ENCODE results near the gene GSTM5.
"Not testable (repeated sequence)": the region's sequence is repeated elsewhere in the genome, so short reads cannot be mapped to it uniquely, and the experiment has no call there.

Gene GSTM5

DNA sequence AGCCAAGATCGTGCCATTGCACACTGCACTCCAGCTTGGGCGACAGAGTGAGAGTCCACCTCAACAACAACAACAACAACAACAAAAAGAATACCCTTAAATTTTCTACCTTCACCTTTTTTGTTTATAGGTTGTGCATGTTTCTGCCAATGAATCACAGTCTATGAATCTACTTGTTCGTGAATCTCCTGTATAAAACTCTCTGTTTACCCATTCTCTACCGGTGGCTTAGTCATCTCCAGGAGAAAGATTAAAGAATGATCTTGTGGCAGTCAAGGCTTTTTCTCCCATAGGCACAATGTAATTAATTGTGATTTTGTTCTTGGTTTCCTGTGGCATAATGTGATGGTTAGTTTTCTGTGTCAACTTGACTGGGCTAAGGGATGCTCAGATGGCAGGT is 14.2 kb upstream of the GSTM5 start:
- DNase-seq: not testable (repeated sequence)

DNA sequence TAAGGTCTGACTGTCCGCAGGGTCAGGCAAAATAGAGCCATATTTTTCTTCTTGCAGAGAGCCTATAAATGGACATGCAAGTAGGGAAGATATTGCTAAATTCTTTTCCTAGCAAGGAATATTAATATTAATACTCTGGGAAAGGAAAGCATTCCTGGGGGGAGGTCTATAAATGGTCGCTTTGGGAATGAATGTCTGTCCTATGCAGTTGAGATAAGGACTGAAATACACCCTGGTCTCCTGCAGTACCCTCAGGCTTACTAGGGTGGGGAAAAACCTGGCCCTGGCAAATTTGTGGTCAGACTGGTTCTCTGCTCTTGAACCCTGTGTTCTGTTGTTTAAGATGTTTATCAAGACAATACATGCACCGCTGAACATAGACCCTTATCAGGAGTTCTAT is 9.1 kb upstream of the GSTM5 start:
- not testable (repeated sequence) for DNase-seq

DNA sequence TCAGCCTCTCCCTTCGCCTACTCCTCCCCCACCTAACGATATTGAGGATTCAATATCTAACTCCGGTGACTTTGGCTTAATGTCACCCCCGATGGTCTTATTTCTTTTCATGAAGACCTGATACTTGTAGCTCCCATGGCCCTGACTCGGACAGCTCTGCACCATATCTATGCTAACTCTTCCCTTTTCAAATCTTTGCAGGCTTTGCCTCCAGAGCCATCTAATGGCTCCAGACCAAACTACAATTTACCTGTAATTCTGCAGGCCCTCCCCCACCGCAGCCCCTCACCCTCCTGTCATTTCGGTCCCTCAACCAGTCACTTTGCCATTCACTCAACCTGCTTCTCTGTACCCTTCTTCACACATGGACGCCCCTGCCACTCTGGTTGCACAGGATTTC is 7.9 kb upstream of the GSTM5 start:
- DNase-seq: no peak

DNA sequence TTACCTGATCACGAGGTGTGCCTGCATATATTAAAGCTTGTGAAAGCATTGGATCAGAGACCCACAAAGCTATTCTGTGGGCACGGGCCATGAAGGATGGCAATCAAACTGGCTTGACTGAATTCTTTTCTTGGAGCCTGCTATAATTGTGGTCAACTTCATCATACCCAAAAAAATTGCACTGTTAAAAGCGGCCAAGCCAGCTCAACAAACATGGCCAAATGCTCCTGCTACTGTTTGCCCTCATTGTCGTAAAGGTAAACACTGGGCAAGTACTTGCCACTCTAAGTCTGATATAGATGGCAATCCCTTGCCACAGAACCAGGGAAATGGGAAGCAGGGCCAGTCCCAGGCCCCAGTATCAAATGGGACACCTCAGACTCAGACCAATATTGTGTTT is 6.6 kb upstream of the GSTM5 start:
- DNase-seq: no peak

DNA sequence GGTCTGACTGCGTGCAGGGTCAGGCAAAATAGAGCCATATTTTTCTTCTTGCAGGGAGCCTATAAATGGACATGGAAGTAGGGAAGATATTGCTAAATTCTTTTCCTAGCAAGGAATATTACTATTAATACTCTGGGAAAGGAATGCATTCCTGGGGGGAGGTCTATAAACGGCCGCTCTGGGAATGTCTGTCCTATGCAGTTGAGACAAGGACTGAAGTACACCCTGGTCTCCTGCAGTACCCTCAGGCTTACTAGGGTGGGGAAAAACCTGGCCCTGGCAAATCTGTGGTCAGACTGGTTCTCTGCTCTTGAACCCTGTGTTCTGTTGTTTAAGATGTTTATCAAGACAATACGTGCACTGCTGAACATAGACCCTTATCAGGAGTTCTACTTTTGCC is 3.1 kb upstream of the GSTM5 start:
- not testable (repeated sequence) for DNase-seq

DNA sequence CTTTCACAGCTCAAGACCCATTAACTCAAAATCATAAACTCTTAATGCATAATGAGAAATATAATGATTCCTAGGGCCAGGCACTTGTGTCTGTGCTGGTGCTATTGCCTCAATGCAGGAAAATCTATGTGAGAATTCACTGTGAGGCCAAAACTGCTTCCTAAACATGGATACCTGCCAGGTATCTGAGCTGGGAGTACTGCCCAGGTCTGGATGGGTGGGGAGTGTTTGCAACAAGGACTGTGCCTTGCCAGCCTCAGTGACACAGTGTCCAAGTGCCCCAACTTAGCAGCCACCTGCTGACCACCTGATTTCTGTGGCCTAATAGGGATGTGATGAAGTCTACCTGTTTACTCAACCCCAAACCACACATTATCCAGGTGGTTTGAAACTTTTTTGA is 2.2 kb upstream of the GSTM5 start:
- not testable (repeated sequence) for DNase-seq

DNA sequence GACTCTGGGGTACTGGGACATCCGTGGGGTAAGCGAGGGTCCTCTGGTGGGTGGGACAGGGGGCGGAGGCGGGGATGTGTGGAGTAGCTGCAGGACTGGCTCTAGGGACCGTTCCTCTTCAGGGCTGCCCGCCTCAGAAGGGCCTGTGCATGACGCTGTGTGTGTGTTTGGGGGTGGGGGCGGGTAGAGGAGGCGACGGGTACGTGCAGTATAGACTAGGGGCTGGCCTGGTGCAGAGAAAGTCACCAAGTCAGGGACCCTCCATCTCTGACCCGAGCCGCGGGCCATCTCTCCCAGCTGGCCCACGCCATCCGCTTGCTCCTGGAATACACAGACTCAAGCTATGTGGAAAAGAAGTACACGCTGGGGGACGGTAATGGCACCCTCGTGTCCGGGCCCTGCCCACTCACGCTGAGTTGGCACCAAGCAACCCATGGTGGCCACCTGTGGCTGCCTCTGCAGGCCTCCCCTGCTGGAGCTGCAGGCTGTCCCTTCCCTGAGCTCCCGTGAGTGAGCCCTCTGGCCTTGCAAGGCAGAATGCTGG is 342 bp downstream of the GSTM5 start:
- no peak for DNase-seq

DNA sequence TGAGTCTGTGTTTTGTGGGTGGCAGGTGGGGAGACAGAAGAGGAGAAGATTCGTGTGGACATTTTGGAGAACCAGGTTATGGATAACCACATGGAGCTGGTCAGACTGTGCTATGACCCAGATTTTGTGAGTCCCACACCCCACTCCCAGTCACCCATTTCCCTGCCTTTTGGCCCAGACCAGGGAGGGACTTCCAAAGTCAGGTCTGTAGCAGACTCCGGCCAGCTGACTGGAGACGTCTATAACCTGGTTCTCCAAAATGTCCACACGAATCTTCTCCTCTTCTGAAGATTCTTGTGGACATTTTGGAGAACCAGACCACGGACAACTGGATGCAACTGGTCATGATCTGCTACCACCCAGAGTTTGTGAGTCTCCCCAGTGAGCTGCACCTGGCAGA is 1.6 kb downstream of the GSTM5 start:
- no peak for DNase-seq

DNA sequence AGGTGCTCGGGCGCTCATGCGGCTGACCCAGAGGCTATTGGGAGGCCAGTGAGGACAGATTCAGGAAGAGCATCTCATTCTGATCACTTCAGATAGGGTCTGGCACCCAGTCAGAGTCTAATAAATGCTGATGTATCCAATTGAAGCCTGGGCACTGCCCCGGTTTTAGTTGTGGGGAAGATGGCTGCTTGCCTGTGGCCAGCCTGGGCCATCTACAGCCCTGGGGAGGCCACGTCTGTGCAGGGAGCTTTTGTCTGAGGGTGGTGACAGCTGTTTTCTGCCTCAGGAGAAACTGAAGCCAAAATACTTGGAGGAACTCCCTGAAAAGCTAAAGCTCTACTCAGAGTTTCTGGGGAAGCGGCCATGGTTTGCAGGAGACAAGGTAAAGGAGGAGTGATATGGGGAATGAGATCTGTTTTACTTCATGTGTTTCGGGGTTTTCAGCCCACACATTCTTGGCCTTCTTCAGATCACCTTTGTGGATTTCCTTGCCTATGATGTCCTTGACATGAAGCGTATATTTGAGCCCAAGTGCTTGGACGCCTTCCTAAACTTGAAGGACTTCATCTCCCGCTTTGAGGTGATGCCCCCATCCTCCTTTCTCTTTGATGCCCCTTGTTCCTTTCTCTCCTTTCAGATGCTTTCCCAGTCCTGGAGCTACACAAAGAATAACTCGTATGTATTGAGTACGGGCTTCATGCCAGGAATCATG is 2.8 kb downstream of the GSTM5 start:
- no peak for DNase-seq

DNA sequence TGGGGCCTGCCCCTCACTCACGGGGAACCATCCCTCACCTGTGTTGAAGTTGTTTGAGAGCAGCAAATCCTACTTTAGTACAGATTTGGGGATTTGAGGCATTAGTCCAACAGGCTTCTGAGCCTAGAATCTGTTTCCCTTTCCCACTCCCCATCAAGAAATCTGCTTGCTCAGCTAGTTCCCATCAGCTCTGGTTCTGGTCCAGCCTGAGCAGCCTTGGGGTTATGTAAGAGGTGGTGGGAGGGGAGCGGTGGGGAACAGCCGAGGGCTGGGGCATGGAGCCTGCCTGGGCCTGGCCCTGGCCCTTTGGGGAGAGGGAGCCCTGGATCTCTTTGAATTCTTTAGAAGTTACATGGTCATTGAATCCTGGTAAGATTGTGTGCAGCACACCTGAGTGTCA is 4.1 kb downstream of the GSTM5 start:
- DNase-seq: no peak

DNA sequence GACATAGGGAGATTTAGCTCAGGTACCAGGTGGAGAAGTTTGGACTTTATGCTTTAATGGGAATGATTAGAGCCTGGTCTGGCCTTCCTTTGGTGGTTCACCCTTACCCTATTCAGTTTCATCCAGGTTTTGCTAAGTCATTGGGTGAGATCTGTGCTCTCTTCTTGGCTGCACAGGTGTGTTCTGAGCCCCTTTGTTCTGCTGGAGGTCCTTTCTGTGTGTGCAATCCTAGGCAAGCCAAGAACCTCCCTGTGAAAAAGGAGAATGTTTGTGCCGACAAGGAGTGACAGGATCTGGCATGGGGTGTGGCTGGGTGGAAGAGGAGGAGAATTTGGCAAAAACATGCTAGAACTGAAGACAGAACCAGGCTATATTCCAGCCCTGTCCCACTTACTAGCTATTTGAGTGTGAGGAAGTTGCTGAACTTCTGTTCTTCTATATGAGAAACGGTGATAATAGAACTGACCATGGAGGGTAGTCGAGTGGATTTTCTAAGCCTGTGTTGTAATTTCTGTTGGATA is 4.6 kb downstream of the GSTM5 start:
- no peak for DNase-seq

DNA sequence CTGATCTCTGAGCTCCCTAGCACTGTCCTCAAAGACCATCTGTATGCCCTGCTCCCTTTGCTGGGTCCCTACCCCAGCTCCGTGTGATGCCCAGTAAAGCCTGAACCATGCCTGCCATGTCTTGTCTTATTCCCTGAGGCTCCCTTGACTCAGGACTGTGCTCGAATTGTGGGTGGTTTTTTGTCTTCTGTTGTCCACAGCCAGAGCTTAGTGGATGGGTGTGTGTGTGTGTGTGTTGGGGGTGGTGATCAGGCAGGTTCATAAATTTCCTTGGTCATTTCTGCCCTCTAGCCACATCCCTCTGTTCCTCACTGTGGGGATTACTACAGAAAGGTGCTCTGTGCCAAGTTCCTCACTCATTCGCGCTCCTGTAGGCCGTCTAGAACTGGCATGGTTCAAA is 5.7 kb downstream of the GSTM5 start:
- no peak for DNase-seq

DNA sequence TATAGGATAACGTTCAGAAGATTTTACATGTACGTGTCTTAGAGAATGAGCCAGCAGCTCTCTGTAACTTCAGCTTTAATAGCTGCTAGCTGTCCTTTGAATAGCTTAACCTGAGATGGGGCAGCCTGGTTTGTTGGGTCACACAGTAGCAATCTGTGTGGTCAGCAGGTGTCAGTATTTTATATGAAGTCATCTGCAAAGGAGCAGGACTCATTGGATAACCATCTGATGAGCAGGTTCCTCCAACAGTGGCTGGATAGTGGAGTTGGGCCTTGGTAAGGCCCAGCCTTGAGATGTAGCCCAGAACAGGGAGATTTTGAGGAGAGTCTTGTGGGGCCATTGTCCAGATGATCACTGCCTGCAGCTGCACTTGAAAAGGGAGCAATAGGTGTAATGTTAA is 6.4 kb downstream of the GSTM5 start:
- no peak for DNase-seq

DNA sequence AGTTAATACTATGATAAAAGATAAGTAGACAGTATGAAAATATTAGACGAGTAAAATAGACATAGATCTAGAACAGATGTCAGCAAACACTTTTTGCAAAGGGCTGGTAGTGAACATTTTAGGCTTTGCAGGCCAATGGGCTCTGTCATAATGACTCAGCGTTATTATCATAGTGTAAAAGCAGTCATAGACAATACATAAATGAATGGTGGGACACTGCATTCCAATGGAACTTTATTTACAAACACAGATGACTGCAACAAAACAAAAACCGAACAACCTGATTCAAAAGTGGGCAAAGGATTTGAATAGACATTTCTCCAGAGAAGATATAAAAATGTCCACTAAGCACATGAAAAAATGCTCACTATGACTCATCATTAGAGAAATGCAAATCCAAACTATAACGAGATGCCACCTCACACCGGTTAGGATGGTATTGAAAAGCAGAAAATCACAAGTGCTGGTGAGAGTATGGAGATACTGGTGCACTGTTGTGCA is 7.3 kb downstream of the GSTM5 start:
- DNase-seq: no peak

DNA sequence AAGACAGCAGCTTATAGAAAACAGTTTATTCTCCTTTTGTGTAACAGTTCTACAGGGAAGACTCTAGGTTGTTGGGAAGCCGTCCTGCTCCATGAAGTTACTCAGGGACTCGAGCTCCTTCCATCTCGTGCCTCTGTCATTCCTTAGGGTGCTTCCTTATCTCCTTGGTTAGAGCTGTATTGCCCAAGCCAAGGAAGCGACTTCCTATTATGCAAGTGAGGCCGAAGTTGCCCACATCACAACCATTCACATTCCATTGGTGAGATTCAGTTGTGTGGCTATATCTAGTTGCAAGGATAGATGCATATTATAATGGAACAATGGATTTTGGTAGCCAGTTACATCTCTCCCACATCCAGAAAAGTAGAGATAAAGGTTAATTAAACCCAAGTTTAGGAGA is 9.0 kb downstream of the GSTM5 start:
- no peak for DNase-seq

DNA sequence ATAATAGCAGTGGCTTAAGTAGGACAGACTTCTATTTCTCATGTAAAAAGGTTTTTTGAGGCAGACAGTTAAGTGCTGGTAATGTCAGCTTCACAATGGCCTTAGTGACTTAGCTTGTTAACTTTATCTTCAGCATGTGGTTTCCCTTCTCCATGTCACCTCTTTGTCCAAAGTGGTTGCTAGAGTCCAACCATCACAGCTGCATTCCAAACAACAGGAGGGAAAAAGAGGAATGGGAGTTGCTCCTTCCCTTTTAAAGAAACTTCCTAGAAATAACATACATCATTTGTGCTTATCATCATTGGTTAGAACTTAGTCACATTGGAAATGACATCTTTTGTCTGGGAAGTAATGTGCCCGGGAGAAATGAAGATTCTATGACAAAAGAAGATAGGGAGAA is 9.9 kb downstream of the GSTM5 start:
- DNase-seq: no peak

DNA sequence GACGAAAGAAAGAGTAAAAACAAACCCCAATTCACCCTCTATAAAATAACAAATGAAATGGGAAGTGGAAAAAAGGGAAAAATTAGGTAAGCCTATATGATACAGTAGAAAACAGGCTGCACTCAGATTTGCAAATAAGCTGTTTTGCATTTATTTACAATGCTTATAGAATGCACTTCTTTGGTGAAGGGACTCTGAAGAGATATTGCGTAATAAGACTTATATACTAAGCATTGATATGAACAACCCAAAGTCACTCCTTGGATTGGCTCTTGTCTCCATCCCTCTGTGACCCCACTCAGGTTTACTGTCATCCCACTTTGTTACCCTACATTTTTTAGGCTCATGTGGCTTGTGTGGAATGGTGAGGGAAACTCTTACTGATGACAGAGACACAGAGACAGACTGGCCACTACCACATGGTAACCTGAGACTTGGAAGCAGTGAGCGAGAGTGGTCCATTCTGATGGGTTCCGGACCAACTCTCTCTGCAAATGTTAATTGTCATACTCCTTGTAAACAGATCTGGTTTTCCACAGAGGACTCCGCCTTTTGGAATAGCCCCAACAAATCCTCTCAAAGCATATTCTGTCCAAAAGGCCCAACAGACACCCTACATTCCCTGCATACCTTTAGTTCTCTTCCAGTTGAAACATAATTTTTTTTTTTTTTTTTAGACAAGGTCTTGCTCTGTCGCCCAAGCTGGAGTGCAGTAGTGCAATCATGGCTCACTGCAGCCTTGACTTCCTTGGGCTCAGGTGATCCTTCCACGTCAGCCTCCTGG is 11.0 kb downstream of the GSTM5 start:
- DNase-seq: no peak

DNA sequence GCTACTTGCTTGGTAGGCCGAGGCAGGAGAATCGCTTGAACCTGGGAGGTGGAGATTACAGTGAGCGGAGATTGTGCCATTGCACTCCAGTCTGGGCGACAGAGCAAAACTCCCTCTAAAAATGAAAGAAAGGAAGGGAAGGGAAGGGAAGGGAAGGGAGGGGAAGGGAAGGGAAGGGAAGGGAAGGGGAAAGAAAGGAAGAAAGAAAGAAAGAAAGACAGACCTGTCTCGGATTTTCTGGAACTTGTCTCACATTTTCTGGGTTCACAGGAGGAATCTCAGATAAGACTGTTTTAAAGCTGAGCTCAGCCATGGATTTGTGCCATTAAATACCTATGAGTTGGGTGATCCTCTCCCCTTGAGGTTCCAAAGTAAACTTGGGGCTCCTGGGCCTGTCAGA is 12.9 kb downstream of the GSTM5 start:
- DNase-seq: no peak

DNA sequence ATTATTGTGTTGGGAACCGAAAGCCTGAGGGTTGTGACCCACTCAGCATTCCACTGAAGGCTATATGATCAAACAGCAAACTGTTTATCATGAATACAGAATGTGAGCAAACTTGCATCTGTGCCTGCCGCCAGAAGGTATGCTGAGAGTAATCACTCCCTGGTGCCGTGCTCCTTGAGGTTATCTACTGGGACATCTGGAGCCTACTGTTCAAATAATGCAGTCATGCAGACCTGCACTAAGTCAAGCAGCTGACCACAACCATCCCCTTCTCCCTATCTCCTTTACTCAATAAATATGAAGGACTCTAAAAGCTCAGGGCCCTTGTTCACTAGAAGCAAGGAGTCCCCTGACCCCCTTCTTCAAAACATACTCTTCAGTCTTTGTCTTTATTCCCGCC is 13.5 kb downstream of the GSTM5 start:
- DNase-seq: no peak

DNA sequence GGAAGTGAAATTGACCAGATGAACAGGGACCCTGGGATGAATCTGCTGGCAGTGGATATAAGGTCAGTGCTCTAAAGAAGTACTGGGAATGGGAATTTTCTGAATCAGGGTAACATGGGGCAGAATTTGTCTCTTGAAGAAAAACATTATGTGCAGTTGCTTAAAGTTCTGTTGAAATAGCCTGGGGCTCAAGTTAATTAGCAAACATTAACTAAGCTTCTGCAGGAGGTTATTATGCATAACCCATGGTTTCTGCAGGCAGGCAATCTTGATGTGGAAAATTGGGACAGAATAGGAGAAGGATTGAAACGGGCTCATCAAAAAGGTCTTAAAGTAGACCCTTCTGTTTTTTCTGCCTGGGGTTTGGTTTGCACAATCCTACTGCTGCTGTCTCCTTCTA is 14.0 kb downstream of the GSTM5 start:
- no peak for DNase-seq

DNA sequence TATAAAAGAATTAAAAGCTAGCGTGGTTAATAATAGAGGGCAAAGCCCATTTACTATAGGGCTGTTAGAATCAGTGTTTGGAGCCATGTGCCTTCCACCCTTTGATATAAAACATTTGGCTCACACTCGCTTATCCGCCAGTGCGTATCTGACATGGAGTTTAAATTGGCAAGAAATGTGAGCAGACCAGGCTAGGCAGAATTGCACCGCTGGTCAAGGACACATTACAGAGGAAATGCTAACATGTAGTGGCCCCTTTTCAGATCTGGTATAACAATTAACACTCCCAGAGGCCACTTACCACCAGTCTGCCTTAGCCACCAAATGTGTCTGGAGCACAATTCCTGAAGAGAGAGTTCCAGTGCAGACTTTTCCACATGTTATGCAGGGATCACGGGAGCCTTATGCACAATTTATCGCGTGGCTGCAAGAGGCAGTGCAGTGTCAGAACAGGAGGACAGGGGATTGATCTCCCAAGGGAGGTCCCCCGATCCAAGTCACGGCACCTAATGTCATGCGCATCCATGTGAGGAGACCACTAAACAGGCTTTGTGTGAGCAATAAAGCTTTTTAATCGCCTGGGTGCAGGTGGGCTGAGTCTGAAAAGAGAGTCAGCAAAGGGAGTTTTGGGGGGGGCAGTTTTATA is 14.8 kb downstream of the GSTM5 start:
- DNase-seq: no peak

DNA sequence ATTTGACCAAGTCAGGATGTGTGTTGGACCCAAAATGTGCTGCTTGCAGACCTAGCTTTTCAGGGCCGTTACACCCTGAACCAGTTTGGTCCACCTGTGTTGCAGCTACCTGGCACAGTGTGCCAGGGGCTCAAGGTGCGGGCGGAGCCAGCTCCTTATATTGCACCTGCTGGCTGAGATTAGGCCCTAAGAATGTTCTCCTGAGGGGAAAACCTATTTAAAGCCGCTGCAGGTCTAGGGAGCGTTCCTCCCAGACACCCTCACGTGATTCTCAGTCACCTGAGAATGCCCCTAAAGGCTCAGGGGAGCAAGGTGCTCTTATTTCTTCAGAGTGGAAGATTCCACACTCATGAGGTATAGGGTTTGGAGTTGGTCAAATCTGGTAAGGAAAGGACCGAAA is 16.8 kb downstream of the GSTM5 start:
- no peak for DNase-seq

DNA sequence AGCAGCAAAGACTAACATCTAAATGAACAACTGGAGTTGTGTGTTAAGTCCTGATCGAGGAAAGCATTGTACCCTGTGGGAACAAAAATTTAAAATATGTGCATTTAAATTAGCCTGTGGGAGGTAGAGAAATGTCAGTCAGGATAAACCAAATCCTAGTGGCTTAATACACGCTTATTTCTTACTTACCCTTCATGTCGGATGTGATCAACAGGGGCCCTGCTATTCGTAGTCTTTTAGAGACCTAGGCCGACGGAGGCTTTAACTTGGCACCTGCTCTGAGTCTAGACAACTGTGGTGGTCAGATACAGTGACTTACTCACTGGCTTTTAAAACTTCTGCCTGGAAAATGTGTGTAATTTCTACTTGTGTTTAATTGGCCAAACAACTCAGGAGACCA is 18.6 kb downstream of the GSTM5 start:
- DNase-seq: no peak

Data from effector CD8-positive, alpha-beta T cell (primary cell).